ENCODE results near the gene CNIH4. TPM values are rescaled to one million over a fixed set of nuclear protein-coding genes. Genes with fewer than 3 reads are reported as not detected.

Gene CNIH4
- total and polyA plus RNA-seq, 4 donors, result 27.8 to 146 (median 113) TPM

GRCh38 chr1:224381880-224382548, 25.3 kb downstream of the CNIH4 start:
- WGBS, 2 donors, result 89 to 92% methylated on average over 4 of the region's 4 CpGs
- ATAC-seq (ENCODE audit: insufficient read depth, low FRiP score) (no peak), DNase-seq (no peak)
- no peak overlapping the region for H3K9ac ChIP-seq (ENCODE audit: insufficient read depth in 1 of 2, low read length in 2 of 2)
- no peak for TF ChIP-seq CTCF (IDR thresholded peaks at IDR 0.05; ENCODE audit: control extremely low read depth, extremely low read depth)
- peaks cover 0 to 2% (median 0%) of the 10 kb centered on the region in 5 donors for H3K4me1 ChIP-seq (ENCODE audit: control insufficient read depth in 5 of 5, insufficient read depth in 5 of 5, low read length in 5 of 5)
- no peak overlapping the region for H3K4me3 ChIP-seq
- no peaks in the 10 kb centered on the region for H3K27me3 ChIP-seq (ENCODE audit: control insufficient read depth in 3 of 3, insufficient read depth in 3 of 3, low read length in 2 of 3)
- no peaks in the 10 kb centered on the region for H3K9me3 ChIP-seq (ENCODE audit: control insufficient read depth in 4 of 4, insufficient read depth in 3 of 4, low read length in 3 of 4)
- peaks cover 3 to 7% (median 5%) of the 10 kb centered on the region in 4 donors for H3K36me3 ChIP-seq (ENCODE audit: control insufficient read depth in 4 of 4, insufficient read depth in 4 of 4, low read length in 4 of 4)
- no peak overlapping the region for H3K27ac ChIP-seq (ENCODE audit: low read depth in 1 of 2, low read length in 1 of 2)

- Histone ChIP-seq H3K36me3 (ENCODE audit: control insufficient read depth in 4 of 4, insufficient read depth in 4 of 4, low read length in 4 of 4) (peaks cover 1 to 14% (median 5%) of the 10 kb centered on the region in 4 donors), H3K9ac (ENCODE audit: insufficient read depth in 1 of 2, low read length in 2 of 2) (no peak overlapping the region), H3K4me1 (ENCODE audit: control insufficient read depth in 5 of 5, insufficient read depth in 5 of 5, low read length in 5 of 5) (peaks cover 0 to 2% (median 0%) of the 10 kb centered on the region in 5 donors), H3K9me3 (ENCODE audit: control insufficient read depth in 4 of 4, insufficient read depth in 3 of 4, low read length in 3 of 4) (no peaks in the 10 kb centered on the region), H3K4me3 (no peak overlapping the region), H3K27ac (ENCODE audit: low read depth in 1 of 2, low read length in 1 of 2) (no peak overlapping the region), H3K27me3 (ENCODE audit: control insufficient read depth in 3 of 3, insufficient read depth in 3 of 3, low read length in 2 of 3) (no peaks in the 10 kb centered on the region)
- no peak for TF ChIP-seq CTCF (IDR thresholded peaks at IDR 0.05; ENCODE audit: control extremely low read depth, extremely low read depth)
- 40 to 82% methylated on average over 3 of the region's 3 CpGs for WGBS, 2 donors
- DNase-seq, result no peak
- ATAC-seq (ENCODE audit: insufficient read depth, low FRiP score), result no peak
Observed at GRCh38 chr1:224383218-224383617, 26.5 kb downstream of the CNIH4 start.

GRCh38 chr1:224387302-224387912, 30.7 kb downstream of the CNIH4 start:
- ATAC-seq (ENCODE audit: insufficient read depth, low FRiP score), result no peak
- peaks cover 11 to 37% (median 25%) of the 10 kb centered on the region in 4 donors for H3K36me3 ChIP-seq (ENCODE audit: control insufficient read depth in 4 of 4, insufficient read depth in 4 of 4, low read length in 4 of 4)
- peaks cover 0 to 2% (median 0%) of the 10 kb centered on the region in 5 donors for H3K4me1 ChIP-seq (ENCODE audit: control insufficient read depth in 5 of 5, insufficient read depth in 5 of 5, low read length in 5 of 5)
- H3K9ac ChIP-seq (ENCODE audit: insufficient read depth in 1 of 2, low read length in 2 of 2), result no peak overlapping the region
- peak in 1 of 3 donors; percentile 5 for DNase-seq
- no peaks in the 10 kb centered on the region for H3K27me3 ChIP-seq (ENCODE audit: control insufficient read depth in 3 of 3, insufficient read depth in 3 of 3, low read length in 2 of 3)
- TF ChIP-seq CTCF (IDR thresholded peaks at IDR 0.05; ENCODE audit: control extremely low read depth, extremely low read depth), result no peak
- WGBS, 2 donors, result 64 to 69% methylated on average over 6 of the region's 6 CpGs
- H3K27ac ChIP-seq (ENCODE audit: low read depth in 1 of 2, low read length in 1 of 2), result no peak overlapping the region
- no peak overlapping the region for H3K4me3 ChIP-seq
- H3K9me3 ChIP-seq (ENCODE audit: control insufficient read depth in 4 of 4, insufficient read depth in 3 of 4, low read length in 3 of 4), result no peaks in the 10 kb centered on the region

All from lung (tissue), 12 donors.